H9 (cell line): ENCODE results near the gene KIT. TPM values are rescaled to one million over a fixed set of nuclear protein-coding genes. Genes with fewer than 3 reads are reported as not detected.

Experiments used
- DNase-seq: peaks from one replicate; pipeline ENCODE4 v3.0.0-alpha.2; 2017
- H2AFZ ChIP-seq: one replicate; pipeline ENCODE4 v1.6.1; 2013; ENCODE audit warnings: mild to moderate bottlenecking, low read length, control low read depth, moderate library complexity
- H2AK5ac ChIP-seq: 2 replicates; pipeline ENCODE4 v1.6.1; 2013; ENCODE audit warnings: low read length, control low read depth, mixed read lengths; ENCODE audit not compliant: insufficient read length
- H2BK120ac ChIP-seq: one replicate; pipeline ENCODE4 v1.6.1; 2013; ENCODE audit warnings: low read depth, mild to moderate bottlenecking, low read length, control low read depth, inconsistent platforms; ENCODE audit not compliant: poor library complexity, severe bottlenecking
- H2BK12ac ChIP-seq: 2 replicates; pipeline ENCODE4 v1.6.1; 2013; ENCODE audit warnings: low read length, control low read depth, mixed read lengths, low read depth; ENCODE audit not compliant: insufficient read length
- H2BK15ac ChIP-seq: 2 replicates; pipeline ENCODE4 v1.6.1; 2013; ENCODE audit warnings: low read depth, low read length, control low read depth
- H2BK20ac ChIP-seq: one replicate; pipeline ENCODE4 v1.6.1; 2013; ENCODE audit warnings: low read depth, mild to moderate bottlenecking, low read length, control low read depth, inconsistent platforms; ENCODE audit not compliant: poor library complexity, severe bottlenecking
- H2BK5ac ChIP-seq: 2 replicates; pipeline ENCODE4 v1.6.1; 2013; ENCODE audit warnings: low read length, control low read depth, mixed read lengths; ENCODE audit not compliant: insufficient read length
- H3K14ac ChIP-seq: 2 replicates; pipeline ENCODE4 v1.6.1; 2013; ENCODE audit warnings: low read length, control low read depth; ENCODE audit not compliant: insufficient read depth
- H3K18ac ChIP-seq: 2 replicates; pipeline ENCODE4 v1.6.1; 2013; ENCODE audit warnings: low read depth, mild to moderate bottlenecking, mixed read lengths, low read length, control low read depth; ENCODE audit not compliant: insufficient read length
- H3K23ac ChIP-seq: 2 replicates; pipeline ENCODE4 v1.6.1; 2013; ENCODE audit warnings: low read length, control low read depth, mixed read lengths, low read depth; ENCODE audit not compliant: insufficient read length
- H3K23me2 ChIP-seq: 2 replicates; pipeline ENCODE4 v1.6.1; 2013; ENCODE audit warnings: low read depth, mild to moderate bottlenecking, mixed read lengths, low read length, control low read depth; ENCODE audit not compliant: insufficient read length, poor library complexity, severe bottlenecking
- H3K27ac ChIP-seq: 2 replicates; pipeline ENCODE4 v1.5.1; 2013; ENCODE audit warnings: low read length, control low read depth, mixed read lengths, low read depth; ENCODE audit not compliant: insufficient read length
- H3K27me3 ChIP-seq: 2 replicates; pipeline ENCODE4 v1.6.1; 2013; ENCODE audit warnings: low read length, control low read depth, inconsistent platforms; ENCODE audit not compliant: insufficient read depth
- H3K4ac ChIP-seq: 2 replicates; pipeline ENCODE4 v1.6.1; 2013; ENCODE audit warnings: low read depth, mild to moderate bottlenecking, control low read depth, inconsistent platforms, low read length, moderate library complexity
- H3K4me1 ChIP-seq: 2 replicates; pipeline ENCODE4 v1.6.1; 2013; ENCODE audit warnings: low read length, control low read depth, inconsistent platforms; ENCODE audit not compliant: insufficient read depth
- H3K4me2 ChIP-seq: 2 replicates; pipeline ENCODE4 v1.6.1; 2013; ENCODE audit warnings: low read length, control low read depth, mixed read lengths; ENCODE audit not compliant: insufficient read length, insufficient read depth
- H3K56ac ChIP-seq: 2 replicates; pipeline ENCODE4 v1.6.1; 2013; ENCODE audit warnings: low read depth, mild to moderate bottlenecking, mixed read lengths, low read length, control low read depth; ENCODE audit not compliant: insufficient read length
- H3K79me1 ChIP-seq: 2 replicates; pipeline ENCODE4 v1.6.1; 2013; ENCODE audit warnings: low read depth, mild to moderate bottlenecking, moderate library complexity, low read length, control low read depth, inconsistent platforms; ENCODE audit not compliant: insufficient read depth, poor library complexity, severe bottlenecking
- H3K79me2 ChIP-seq: 2 replicates; pipeline ENCODE4 v1.6.1; 2013; ENCODE audit warnings: low read length, control low read depth, inconsistent platforms; ENCODE audit not compliant: insufficient read depth
- H3K9ac ChIP-seq: 2 replicates; pipeline ENCODE4 v1.6.1; 2013; ENCODE audit warnings: low read length, control low read depth, mixed read lengths; ENCODE audit not compliant: insufficient read length; ENCODE audit errors: extremely low read depth
- H3K9me3 ChIP-seq: one replicate; pipeline ENCODE4 v1.6.1; 2013; ENCODE audit warnings: low read depth, low read length, inconsistent platforms; ENCODE audit not compliant: control insufficient read depth
- H3T11ph ChIP-seq: one replicate; pipeline ENCODE4 v1.6.1; 2013; ENCODE audit warnings: mild to moderate bottlenecking, low read length, control low read depth, inconsistent platforms
- H4K20me1 ChIP-seq: one replicate; pipeline ENCODE4 v1.6.1; 2013; ENCODE audit not compliant: control insufficient read depth, insufficient read length, insufficient read depth
- H4K5ac ChIP-seq: 2 replicates; pipeline ENCODE4 v1.6.1; 2013; ENCODE audit warnings: low read depth, mild to moderate bottlenecking, mixed read lengths, low read length, control low read depth; ENCODE audit not compliant: insufficient read length
- H4K8ac ChIP-seq: replicated peaks from 2 replicates; pipeline ENCODE4 v1.6.1; 2013; ENCODE audit warnings: low read length, control low read depth, mixed read lengths, low read depth; ENCODE audit not compliant: insufficient read length
- H4K91ac ChIP-seq: 2 replicates; pipeline ENCODE4 v1.6.1; 2013; ENCODE audit warnings: low read depth, mild to moderate bottlenecking, moderate library complexity, mixed read lengths, low read length, control low read depth; ENCODE audit not compliant: insufficient read length
- H3K27ac Mint-ChIP-seq, 3 experiments: 2 replicates in 2 of 3; 3 replicates in 1 of 3; pipeline ENCODE4 v1.8.0; 2020 to 2021; ENCODE audit warnings: mixed read lengths in 3 of 3, mild to moderate bottlenecking in 1 of 3, moderate library complexity in 1 of 3
- H3K27me3 Mint-ChIP-seq: 2 replicates; pipeline ENCODE4 v1.8.0; 2021; ENCODE audit warnings: low read depth, mild to moderate bottlenecking, moderate library complexity, mixed read lengths
- H3K36me3 Mint-ChIP-seq, 3 experiments: 2 replicates in 2 of 3; 3 replicates in 1 of 3; pipeline ENCODE4 v1.8.0; 2020 to 2021; ENCODE audit warnings: low read depth in 3 of 3, mixed read lengths in 3 of 3; ENCODE audit not compliant: insufficient read depth in 1 of 3
- H3K4me1 Mint-ChIP-seq, 2 experiments: 2 replicates each; pipeline ENCODE4 v1.8.0; 2020; ENCODE audit warnings: mixed read lengths in 2 of 2
- H3K4me3 Mint-ChIP-seq, 2 experiments: 2 replicates in 1 of 2; 3 replicates in 1 of 2; pipeline ENCODE4 v1.8.0; 2020 to 2021; ENCODE audit warnings: mild to moderate bottlenecking in 2 of 2, mixed read lengths in 2 of 2, moderate library complexity in 1 of 2
- H3K9me3 Mint-ChIP-seq, 2 experiments: 2 replicates in 1 of 2; 3 replicates in 1 of 2; pipeline ENCODE4 v1.8.0; 2020; ENCODE audit warnings: mild to moderate bottlenecking in 2 of 2, mixed read lengths in 2 of 2, moderate library complexity in 1 of 2
- WGBS: extraction: QIAGEN DNeasy Blood & Tissue Kit; methylation state at CpG from one replicate; pipeline ENCODE4 v1.1.7; 2013; ENCODE audit warnings: missing lambda C conversion rate, low lambda C conversion rate, mixed read lengths; ENCODE audit not compliant: insufficient read length; ENCODE audit errors: extremely low coverage; 5-methylcytosine and 5-hydroxymethylcytosine counted together
- total RNA-seq: library from RNA; stranded (reverse); gene quantifications from 2 replicates; pipeline ENCODE4 v1.2.1, GENCODE V29; 2021
- TF ChIP-seq, protein P1 (sequence below): fragments of 200-600 bp; sonication (generic); conservative IDR thresholded peaks from 3 replicates; pipeline ENCODE4 v1.8.0; 2021; ENCODE audit warnings: antibody characterized with exemption, mild to moderate bottlenecking

KIT gene
- total RNA-seq, 1 experiment from 2014 or later: 6.7 TPM

DNA sequence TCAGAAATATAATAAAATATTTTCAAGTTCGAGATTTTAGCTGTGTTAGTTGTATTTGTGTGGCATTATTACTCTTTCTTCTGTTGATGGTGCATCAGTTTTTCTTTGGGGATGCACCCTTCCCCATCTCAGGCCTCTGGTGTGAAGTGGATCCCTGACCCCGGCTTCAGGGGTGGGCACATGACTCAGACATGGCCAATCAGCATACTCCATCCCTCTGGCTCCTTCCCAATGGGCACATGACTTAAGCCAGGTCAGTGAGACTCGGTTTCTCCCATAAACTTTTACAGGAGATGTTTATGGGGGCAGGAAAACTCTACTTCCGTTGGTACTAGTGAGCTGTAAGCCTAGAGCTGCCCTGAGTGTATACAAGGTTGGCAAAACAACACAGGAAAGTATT, 3.0 kb upstream of the KIT start:
- Histone ChIP-seq H4K20me1 (no peaks in the 10 kb centered on the region), H3K79me2 (no peaks in the 10 kb centered on the region), H3K23me2 (peaks cover 21% of the 10 kb centered on the region), H4K91ac (no peak overlapping the region), H3K4me1 (peaks cover under 1% of the 10 kb centered on the region; the same call in 1 of the 2 replicates), H3K14ac (no peak overlapping the region), H3K9me3 (no peaks in the 10 kb centered on the region), H3T11ph (no peak overlapping the region), H3K27me3 (peaks cover 4% of the 10 kb centered on the region; the same call in 1 of the 2 replicates), H2AK5ac (no peak overlapping the region), H2AFZ (no peak overlapping the region), H3K4ac (no peak overlapping the region), H3K56ac (no peak overlapping the region), H4K8ac (no peak overlapping the region), H3K27ac (no peak overlapping the region), H3K18ac (no peak overlapping the region), H3K4me2 (no peak overlapping the region), H3K9ac (no peak overlapping the region), H2BK120ac (no peak overlapping the region), H2BK12ac (no peak overlapping the region), H2BK15ac (no peak overlapping the region), H3K79me1 (no peaks in the 10 kb centered on the region), H3K23ac (no peak overlapping the region), H2BK5ac (no peak overlapping the region), H2BK20ac (no peak overlapping the region), H4K5ac (no peak overlapping the region)
- TF ChIP-seq, protein P1, sequence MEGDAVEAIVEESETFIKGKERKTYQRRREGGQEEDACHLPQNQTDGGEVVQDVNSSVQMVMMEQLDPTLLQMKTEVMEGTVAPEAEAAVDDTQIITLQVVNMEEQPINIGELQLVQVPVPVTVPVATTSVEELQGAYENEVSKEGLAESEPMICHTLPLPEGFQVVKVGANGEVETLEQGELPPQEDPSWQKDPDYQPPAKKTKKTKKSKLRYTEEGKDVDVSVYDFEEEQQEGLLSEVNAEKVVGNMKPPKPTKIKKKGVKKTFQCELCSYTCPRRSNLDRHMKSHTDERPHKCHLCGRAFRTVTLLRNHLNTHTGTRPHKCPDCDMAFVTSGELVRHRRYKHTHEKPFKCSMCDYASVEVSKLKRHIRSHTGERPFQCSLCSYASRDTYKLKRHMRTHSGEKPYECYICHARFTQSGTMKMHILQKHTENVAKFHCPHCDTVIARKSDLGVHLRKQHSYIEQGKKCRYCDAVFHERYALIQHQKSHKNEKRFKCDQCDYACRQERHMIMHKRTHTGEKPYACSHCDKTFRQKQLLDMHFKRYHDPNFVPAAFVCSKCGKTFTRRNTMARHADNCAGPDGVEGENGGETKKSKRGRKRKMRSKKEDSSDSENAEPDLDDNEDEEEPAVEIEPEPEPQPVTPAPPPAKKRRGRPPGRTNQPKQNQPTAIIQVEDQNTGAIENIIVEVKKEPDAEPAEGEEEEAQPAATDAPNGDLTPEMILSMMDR: no peak
- Mint-ChIP-seq H3K4me1 (peaks cover 12 to 32% of the 10 kb centered on the region in 2 experiments), H3K36me3 (no peaks in the 10 kb centered on the region; a peak in 1 of 7 replicates), H3K4me3 (no peak overlapping the region), H3K27me3 (peaks cover 71% of the 10 kb centered on the region), H3K9me3 (no peaks in the 10 kb centered on the region; a peak in 2 of 5 replicates), H3K27ac (no peak overlapping the region)
- DNase-seq: no peak
- WGBS: no CpG with 5 or more reads among the region's 4 CpGs
